GM23338 (cell line): ENCODE data around the gene TBC1D9. TPM values are rescaled to one million over a fixed set of nuclear protein-coding genes. Genes with fewer than 3 reads are reported as not detected.

Source experiments
- ATAC-seq: fragments of 200-7000 bp; cut with Tn5 transposase; 3 replicates; pipeline ENCODE4 v1.9.1; 2020
- DNase-seq: peaks from one replicate; pipeline ENCODE4 v3.0.0-alpha.2; 2015; ENCODE audit warnings: low spot score
- H2AFZ ChIP-seq: fragments of 200-600 bp; sonication (generic); 2 replicates; pipeline ENCODE4 v1.8.0; 2016; ENCODE audit warnings: antibody characterized with exemption, mild to moderate bottlenecking, moderate library complexity
- H3F3A ChIP-seq: fragments of 200-600 bp; sonication (generic); replicated peaks from 2 replicates; pipeline ENCODE4 v1.8.0; 2017; ENCODE audit warnings: antibody characterized with exemption, mixed run types, low read depth
- H3K27ac ChIP-seq: fragments of 200-600 bp; sonication (generic); 2 replicates; pipeline ENCODE4 v1.6.1; 2016; ENCODE audit warnings: low read depth
- H3K27me3 ChIP-seq: fragments of 200-600 bp; sonication (generic); 2 replicates; pipeline ENCODE4 v1.8.0; 2016; ENCODE audit warnings: mild to moderate bottlenecking, mixed run types, moderate library complexity; ENCODE audit not compliant: insufficient read depth
- H3K36me3 ChIP-seq: fragments of 200-600 bp; sonication (generic); 2 replicates; pipeline ENCODE4 v1.8.0; 2016; ENCODE audit warnings: mild to moderate bottlenecking; ENCODE audit not compliant: insufficient read depth
- H3K4me1 ChIP-seq: fragments of 200-600 bp; sonication (generic); 2 replicates; pipeline ENCODE4 v1.8.0; 2016; ENCODE audit warnings: mild to moderate bottlenecking, moderate library complexity; ENCODE audit not compliant: insufficient read depth
- H3K4me2 ChIP-seq: fragments of 200-600 bp; sonication (generic); 2 replicates; pipeline ENCODE4 v1.7.1; 2017; ENCODE audit warnings: mixed run types
- H3K4me3 ChIP-seq: fragments of 200-600 bp; sonication (generic); 2 replicates; pipeline ENCODE4 v1.6.1; 2016; ENCODE audit warnings: mixed run types
- H3K79me2 ChIP-seq: fragments of 200-600 bp; sonication (generic); replicated peaks from 2 replicates; pipeline ENCODE4 v1.8.0; 2017; ENCODE audit warnings: mild to moderate bottlenecking; ENCODE audit not compliant: insufficient read depth
- H3K9me2 ChIP-seq: fragments of 200-600 bp; sonication (generic); 2 replicates; pipeline ENCODE4 v1.8.0; 2017; ENCODE audit not compliant: insufficient read depth
- H4K20me1 ChIP-seq: fragments of 200-600 bp; sonication (generic); replicated peaks from 2 replicates; pipeline ENCODE4 v1.8.0; 2017; ENCODE audit warnings: mild to moderate bottlenecking; ENCODE audit not compliant: insufficient read depth
- H3K27ac Mint-ChIP-seq: 2 replicates; pipeline ENCODE4 v1.8.0; 2020; ENCODE audit warnings: inconsistent platforms, mild to moderate bottlenecking, moderate library complexity, mixed read lengths
- H3K27me3 Mint-ChIP-seq: 3 replicates; pipeline ENCODE4 v1.8.0; 2022; ENCODE audit warnings: low read depth, mild to moderate bottlenecking, moderate library complexity, mixed read lengths, inconsistent platforms; ENCODE audit not compliant: insufficient read depth, poor library complexity
- H3K36me3 Mint-ChIP-seq: 3 replicates; pipeline ENCODE4 v1.8.0; 2021; ENCODE audit warnings: low read depth, mild to moderate bottlenecking, inconsistent platforms, moderate library complexity, mixed read lengths
- H3K4me1 Mint-ChIP-seq: 3 replicates; pipeline ENCODE4 v1.8.0; 2020; ENCODE audit warnings: mild to moderate bottlenecking, inconsistent platforms, mixed read lengths
- H3K4me3 Mint-ChIP-seq: 3 replicates; pipeline ENCODE4 v1.8.0; 2021; ENCODE audit warnings: moderate library complexity, mild to moderate bottlenecking, inconsistent platforms, mixed read lengths
- H3K9me3 Mint-ChIP-seq: 3 replicates; pipeline ENCODE4 v1.8.0; 2020; ENCODE audit warnings: moderate library complexity, mild to moderate bottlenecking, inconsistent platforms, mixed read lengths
- ETS1 ChIP-seq: IDR thresholded peaks from 2 replicates; pipeline ENCODE4 v1.6.1; 2016; ENCODE audit warnings: antibody characterized with exemption
- JUNB ChIP-seq: IDR thresholded peaks from one replicate; pipeline ENCODE4 v1.6.1; 2016; ENCODE audit warnings: antibody characterized with exemption; ENCODE audit not compliant: unreplicated experiment
- NANOG ChIP-seq: IDR thresholded peaks from 2 replicates; pipeline ENCODE4 v1.6.1; 2016; ENCODE audit warnings: antibody characterized with exemption, borderline replicate concordance
- POLR2AphosphoS5 ChIP-seq: IDR thresholded peaks from 2 replicates; pipeline ENCODE4 v1.6.1; 2016; ENCODE audit warnings: antibody characterized with exemption, low read depth
- REST ChIP-seq: IDR thresholded peaks from one replicate; pipeline ENCODE4 v1.6.1; 2018; ENCODE audit warnings: antibody characterized with exemption; ENCODE audit not compliant: unreplicated experiment
- ZNF114 ChIP-seq: fragments of 250-450 bp; sonication (Bioruptor Pico); IDR thresholded peaks from 2 replicates; pipeline ENCODE4 v1.5.0; 2020; ENCODE audit warnings: mild to moderate bottlenecking, moderate library complexity
- ZNF331 ChIP-seq: fragments of 250-450 bp; sonication (Bioruptor Pico); IDR thresholded peaks from 2 replicates; pipeline ENCODE4 v1.5.0; 2020; ENCODE audit warnings: low read depth, mild to moderate bottlenecking, moderate library complexity
- polyA plus RNA-seq: library from polyadenylated mRNA; unstranded; fragments of >200 nt; fragmentation: Nextera tagmentation; extraction: Ambion mirVana; gene quantifications from 2 replicates; pipeline ENCODE4 v1.2.1, GENCODE V29; 2016
- total RNA-seq: library from RNA; depleted of rRNA; stranded (reverse); fragments of >200 nt; shearing (Covaris generic); gene quantifications from 2 replicates; pipeline ENCODE4 v1.2.3, GENCODE V29; 2014

Gene TBC1D9
- total and polyA plus RNA-seq, 2 experiments from 2014 or later = 0.03 to 0.56 TPM

- TF ChIP-seq REST (no peak), ETS1 (no peak)
Observed at GRCh38 chr4:140653718-140654494, 102.3 kb downstream of the TBC1D9 start (continued).

GRCh38 chr4:140652601-140653000 is 103.6 kb downstream of the TBC1D9 start:
- no peaks in the 10 kb centered on the region; the same call in 2 of the 3 replicates for H3K36me3 Mint-ChIP-seq
- Histone ChIP-seq H4K20me1 (no peaks in the 10 kb centered on the region), H3K79me2 (no peaks in the 10 kb centered on the region), H2AFZ (no peak overlapping the region), H3K4me2 (no peak overlapping the region), H3K27ac (no peak overlapping the region), H3K27me3 (no peaks in the 10 kb centered on the region), H3K4me3 (no peak overlapping the region), H3K36me3 (no peaks in the 10 kb centered on the region), H3K9me2 (peaks cover 3% of the 10 kb centered on the region; the same call in 1 of the 2 replicates), H3F3A (no peaks in the 10 kb centered on the region), H3K4me1 (0 out of 2 replicates have a peak, but pooled peaks cover under 1% of the 10 kb centered on the region)
- peaks cover 7% of the 10 kb centered on the region for H3K27me3 Mint-ChIP-seq
- peaks cover 18% of the 10 kb centered on the region for H3K4me1 Mint-ChIP-seq
- H3K4me3 Mint-ChIP-seq = no peak overlapping the region
- peak overlapping the region; percentile 29; the same call in 1 of the 2 replicates for H3K27ac Mint-ChIP-seq
- DNase-seq = no peak
- no peak for ATAC-seq
- TF ChIP-seq JUNB (no peak), NANOG (no peak), ZNF331 (no peak), ETS1 (no peak), ZNF114 (CRISPR knock-in tag) (no peak), POLR2AphosphoS5 (no peak)
- H3K9me3 Mint-ChIP-seq = no peaks in the 10 kb centered on the region; the same call in 2 of the 3 replicates
